K562 (cell line): ENCODE measurements around the gene IDH1. TPM values are rescaled to one million over a fixed set of nuclear protein-coding genes. Genes with fewer than 3 reads are reported as not detected.

ENCODE experiments used
- ATAC-seq: fragments of 200-7000 bp; cut with Tn5 transposase; 3 replicates; pipeline ENCODE4 v1.9.1; 2020; ENCODE audit warnings: moderate library complexity
- BruUV-seq: library from RNA; stranded (reverse); fragments of 400-500 nt; replicated peaks from 2 replicates; lab custom pipeline; 2021; lab: Mats Ljungman, UMichigan
- CTCF ChIA-PET: fragments of 300-600 bp; formaldehyde crosslinking; extraction: SDS; loops from one replicate; lab custom pipeline; 2021; ENCODE audit warnings: low intra/inter-chr PET ratio; lab: Yijun Ruan, JAX
- POLR2A ChIA-PET: fragments of 300-600, 350-650 bp; sonication (Branson Sonifier 250); formaldehyde crosslinking; extraction: SDS; loops from one replicate; lab custom pipeline; 2021; ENCODE audit warnings: antibody characterized with exemption, inconsistent platforms; lab: Yijun Ruan, JAX
- DNase-seq, 4 experiments: peaks; one replicate each; pipeline versions ENCODE4 v3.0.0 to v3.0.0-alpha.2; 2011 to 2018; ENCODE audit warnings: low spot score in 3 of 4, mixed read lengths in 3 of 4; ENCODE audit errors: extremely low read depth in 1 of 4
- FAIRE-seq: peaks from 2 replicates; lab custom pipeline; 2011; peaks lifted over from hg19 to GRCh38; lab: Jason Lieb, UNC
- H2AFZ ChIP-seq: 2 replicates; pipeline ENCODE4 v1.6.0; 2011; ENCODE audit warnings: low read depth, low read length, control low read depth, inconsistent platforms
- H3K27ac ChIP-seq: fragments of 200-600 bp; 3 replicates; pipeline ENCODE4 v1.8.0; 2011; ENCODE audit warnings: low read depth, mild to moderate bottlenecking, control low read depth, inconsistent platforms, low read length, moderate library complexity, mixed read lengths; ENCODE audit errors: extremely low read depth
- H3K27me3 ChIP-seq, 2 experiments: fragments of 300-600 bp in 1 of 2; 2 replicates in 1 of 2; 3 replicates in 1 of 2; pipeline versions ENCODE4 v1.6.0 to v1.8.0; 2011; ENCODE audit warnings: inconsistent platforms in 2 of 2, low read length in 2 of 2, mild to moderate bottlenecking in 1 of 2, mixed read lengths in 1 of 2, moderate library complexity in 1 of 2; ENCODE audit not compliant: control insufficient read depth in 2 of 2, insufficient read depth in 2 of 2
- H3K36me3 ChIP-seq: fragments of 300-600 bp; 3 replicates; pipeline ENCODE4 v1.8.0; 2011; ENCODE audit warnings: mild to moderate bottlenecking, low read length, inconsistent platforms; ENCODE audit not compliant: control insufficient read depth, insufficient read depth
- H3K4me1 ChIP-seq, 2 experiments: fragments of 200-600 bp in 1 of 2; replicated peaks in 1 of 2; 2 replicates in 1 of 2; 3 replicates in 1 of 2; pipeline versions ENCODE4 v1.5.1 to v1.8.0; 2011; ENCODE audit warnings: inconsistent platforms in 2 of 2, low read length in 2 of 2, mild to moderate bottlenecking in 1 of 2, mixed read lengths in 1 of 2, moderate library complexity in 1 of 2; ENCODE audit not compliant: control insufficient read depth in 2 of 2, insufficient read depth in 2 of 2
- H3K4me2 ChIP-seq: 2 replicates; pipeline ENCODE4 v1.6.1; 2011; ENCODE audit warnings: low read length, control low read depth, inconsistent platforms, mixed read lengths; ENCODE audit not compliant: insufficient read depth
- H3K4me3 ChIP-seq: fragments of 200-600 bp; sonication (generic), shearing (Covaris generic); 2 replicates; pipeline ENCODE4 v1.5.1; 2016; ENCODE audit warnings: control low read depth, inconsistent platforms
- H3K79me2 ChIP-seq: fragments of 200-600 bp; 3 replicates; pipeline ENCODE4 v1.8.0; 2011; ENCODE audit warnings: low read length, inconsistent platforms; ENCODE audit not compliant: control insufficient read depth, insufficient read depth
- H3K9ac ChIP-seq, 2 experiments: 2 replicates each; pipeline versions ENCODE4 v1.6.0 to v1.6.1; 2011; ENCODE audit warnings: low read depth in 2 of 2, low read length in 2 of 2, control low read depth in 1 of 2, inconsistent platforms in 1 of 2, mild to moderate bottlenecking in 1 of 2, mixed read lengths in 1 of 2; ENCODE audit not compliant: insufficient read depth in 1 of 2
- H3K9me1 ChIP-seq: one replicate; pipeline ENCODE4 v1.6.0; 2011; ENCODE audit warnings: inconsistent platforms, mild to moderate bottlenecking, low read length, moderate library complexity; ENCODE audit not compliant: control insufficient read depth, insufficient read depth
- H3K9me3 ChIP-seq: replicated peaks from 2 replicates; pipeline ENCODE4 v1.5.1; 2011; ENCODE audit warnings: low read depth, low read length, inconsistent platforms; ENCODE audit not compliant: control insufficient read depth, insufficient read depth
- H4K20me1 ChIP-seq: replicated peaks from 2 replicates; pipeline ENCODE4 v1.6.1; 2011; ENCODE audit warnings: low read length, inconsistent platforms, mixed read lengths; ENCODE audit not compliant: control insufficient read depth, insufficient read depth
- ATF1 ChIP-seq, 2 experiments: fragments of 450-650 bp in 1 of 2; IDR thresholded peaks; 2 replicates each; pipeline ENCODE4 v1.6.1; 2016; ENCODE audit warnings: missing compliant biosample characterization in 1 of 2, missing genetic modification characterization in 1 of 2
- HMG20A ChIP-seq: fragments of 450-650 bp; formaldehyde crosslinking; conservative IDR thresholded peaks from 2 replicates; pipeline ENCODE4 v1.4.0; 2020; ENCODE audit warnings: mild to moderate bottlenecking, mixed read lengths
- HNRNPUL1 ChIP-seq: fragments of 200-400 bp; formaldehyde crosslinking; IDR thresholded peaks from 2 replicates; pipeline ENCODE4 v1.6.1; 2017; ENCODE audit warnings: low read length
- L3MBTL2 ChIP-seq: fragments of 450-650 bp; IDR thresholded peaks from 2 replicates; pipeline ENCODE4 v1.6.1; 2016; ENCODE audit warnings: mild to moderate bottlenecking, moderate library complexity
- MEF2D ChIP-seq: conservative IDR thresholded peaks from 2 replicates; pipeline ENCODE4 v1.6.1; 2016; ENCODE audit warnings: low read depth, missing genetic modification characterization, missing compliant biosample characterization
- NELFE ChIP-seq: IDR thresholded peaks from 2 replicates; pipeline ENCODE4 v1.6.1; 2011; ENCODE audit warnings: mild to moderate bottlenecking; ENCODE audit not compliant: insufficient read depth, insufficient read length
- NR1H2 ChIP-seq: sonication (generic); formaldehyde crosslinking; IDR thresholded peaks from 2 replicates; pipeline ENCODE4 v1.4.0; 2020; ENCODE audit warnings: mild to moderate bottlenecking, missing genetic modification reagents
- SIX5 ChIP-seq, 2 experiments: IDR thresholded peaks; 2 replicates each; pipeline ENCODE4 v1.6.1; 2011; ENCODE audit warnings: low read length in 2 of 2, borderline replicate concordance in 1 of 2, low read depth in 1 of 2, mild to moderate bottlenecking in 1 of 2, moderate library complexity in 1 of 2; ENCODE audit not compliant: insufficient read depth in 1 of 2
- ZKSCAN8 ChIP-seq: fragments of 200-800 bp; sonication (Bioruptor generic); IDR thresholded peaks from 2 replicates; pipeline ENCODE4 v1.6.1; 2016; ENCODE audit warnings: missing genetic modification characterization, missing compliant biosample characterization
- ZNF140 ChIP-seq: fragments of 250-450 bp; sonication (Bioruptor Pico); IDR thresholded peaks from 2 replicates; pipeline ENCODE4 v1.8.0; 2021; ENCODE audit warnings: moderate library complexity, mild to moderate bottlenecking, inconsistent platforms
- ZNF282 ChIP-seq: sonication (generic); formaldehyde crosslinking; IDR thresholded peaks from 2 replicates; pipeline ENCODE4 v1.8.1; 2023; ENCODE audit warnings: missing genetic modification reagents
- WGBS: fragments of 100-300 bp; shearing (Covaris generic); methylation state at CpG from one replicate; pipeline ENCODE4 v1.1.6; 2016; ENCODE audit warnings: low coverage, mixed read lengths; ENCODE audit not compliant: insufficient coverage; ENCODE audit errors: missing lambda C conversion rate; 5-methylcytosine and 5-hydroxymethylcytosine counted together
- in situ Hi-C: fragments of 300-500 bp; cut with MboI; formaldehyde crosslinking; loops from 4 replicates; pipeline ENCODE4 v1.15.0; 2018; ENCODE audit warnings: inconsistent platforms, mixed read lengths
- intact Hi-C: fragments of 100-400 bp; cut with micrococcal nuclease; formaldehyde crosslinking; loops from 2 replicates; pipeline ENCODE4 v1.14.2; 2022
- polyA plus RNA-seq, 8 experiments: library from polyadenylated mRNA; depleted of rRNA in 4 of 8; stranded (reverse) in 5 of 8; unstranded in 3 of 8; fragments of >200 nt; fragmentation: Nextera tagmentation in 2 of 8; fragmentation: Illumina TruSeq in 1 of 8; extraction: Ambion mirVana in 2 of 8; extraction: Trizol in 1 of 8; gene quantifications; 2 replicates each; pipeline versions ENCODE4 v1.2.1 to v1.2.3, GENCODE V29; 2011 to 2014; ENCODE audit warnings: inconsistent platforms in 1 of 8, missing spikeins in 1 of 8
- total RNA-seq, 7 experiments: library from RNA; depleted of rRNA in 6 of 7; stranded (reverse); fragments of >200 nt in 6 of 7; fragmentation: Illumina TruSeq in 2 of 7; extraction: Trizol in 2 of 7; gene quantifications; 2 replicates each; pipeline versions ENCODE4 v1.2.1 to v1.2.3, GENCODE V29; 2011 to 2021; ENCODE audit warnings: low replicate concordance in 1 of 7
- TF ChIP-seq, protein P1 (sequence below): fragments of 450-650 bp; IDR thresholded peaks from 2 replicates; pipeline ENCODE4 v1.6.1; 2017; ENCODE audit warnings: antibody characterized with exemption
- TF ChIP-seq, protein P2 (sequence below): IDR thresholded peaks from 3 replicates; pipeline ENCODE4 v1.6.1; 2011; ENCODE audit warnings: borderline replicate concordance, mild to moderate bottlenecking; ENCODE audit not compliant: insufficient read length, insufficient read depth
- TF ChIP-seq, protein P3 (sequence below): fragments of 450-650 bp; formaldehyde crosslinking; IDR thresholded peaks from 2 replicates; pipeline ENCODE4 v1.4.0; 2022; ENCODE audit warnings: missing genetic modification characterization

The IDH1 gene
- total and polyA plus RNA-seq, 9 of the 15 experiments (the other 6 are each of a cell fraction or from before 2014, with no cell fraction given): 61.9 to 194 (median 101) TPM

DNA sequence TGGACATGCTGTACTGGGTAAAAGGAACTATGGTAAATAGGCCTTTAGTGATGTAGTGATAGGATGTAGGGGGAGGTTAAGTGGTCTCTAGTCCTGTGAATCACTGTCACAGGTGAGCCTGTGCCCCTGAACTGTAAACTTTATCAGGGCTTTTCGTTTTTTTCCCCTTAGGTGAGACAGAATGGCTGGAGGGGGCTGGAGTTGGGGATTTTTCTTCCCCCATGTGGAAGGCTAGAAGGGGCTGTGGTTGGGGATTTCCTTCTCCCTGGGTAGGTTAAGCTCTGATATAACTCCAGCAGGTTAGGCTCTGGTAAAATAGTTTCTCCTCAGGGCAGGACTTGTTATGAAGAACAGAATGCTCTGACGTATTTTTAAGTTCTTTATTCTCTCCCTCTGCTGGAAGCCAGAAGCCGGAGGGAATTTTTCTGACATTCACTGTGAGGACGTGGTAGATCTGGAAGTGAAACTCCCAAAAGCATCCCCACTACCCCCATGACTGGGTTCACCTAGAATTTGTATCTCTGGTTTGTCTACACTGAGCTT lies 39.7 kb upstream of the IDH1 start:
- FAIRE-seq: peak; percentile 35
- BruUV-seq: no TSS peak
- Histone ChIP-seq H3K9me1 (no peaks in the 10 kb centered on the region), H2AFZ (no peak overlapping the region), H3K9me3 (no peaks in the 10 kb centered on the region), H3K27me3 (no peaks in the 10 kb centered on the region), H3K79me2 (peaks cover 26% of the 10 kb centered on the region), H3K4me2 (no peak overlapping the region), H3K9ac (no peak overlapping the region), H3K36me3 (peaks cover 60% of the 10 kb centered on the region), H3K4me3 (no peak overlapping the region), H3K4me1 (peaks cover 3 to 7% of the 10 kb centered on the region in 2 experiments; a peak in 3 of 5 replicates), H3K27ac (no peak overlapping the region), H4K20me1 (no peaks in the 10 kb centered on the region)
- peak; percentile 45 for ATAC-seq
- DNase-seq: no peak
- no peak for TF ChIP-seq NR1H2
- no peak for TF ChIP-seq ZKSCAN8 (CRISPR knock-in tag)
- TF ChIP-seq, protein P1, sequence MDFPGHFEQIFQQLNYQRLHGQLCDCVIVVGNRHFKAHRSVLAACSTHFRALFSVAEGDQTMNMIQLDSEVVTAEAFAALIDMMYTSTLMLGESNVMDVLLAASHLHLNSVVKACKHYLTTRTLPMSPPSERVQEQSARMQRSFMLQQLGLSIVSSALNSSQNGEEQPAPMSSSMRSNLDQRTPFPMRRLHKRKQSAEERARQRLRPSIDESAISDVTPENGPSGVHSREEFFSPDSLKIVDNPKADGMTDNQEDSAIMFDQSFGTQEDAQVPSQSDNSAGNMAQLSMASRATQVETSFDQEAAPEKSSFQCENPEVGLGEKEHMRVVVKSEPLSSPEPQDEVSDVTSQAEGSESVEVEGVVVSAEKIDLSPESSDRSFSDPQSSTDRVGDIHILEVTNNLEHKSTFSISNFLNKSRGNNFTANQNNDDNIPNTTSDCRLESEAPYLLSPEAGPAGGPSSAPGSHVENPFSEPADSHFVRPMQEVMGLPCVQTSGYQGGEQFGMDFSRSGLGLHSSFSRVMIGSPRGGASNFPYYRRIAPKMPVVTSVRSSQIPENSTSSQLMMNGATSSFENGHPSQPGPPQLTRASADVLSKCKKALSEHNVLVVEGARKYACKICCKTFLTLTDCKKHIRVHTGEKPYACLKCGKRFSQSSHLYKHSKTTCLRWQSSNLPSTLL: no peak
- TF ChIP-seq L3MBTL2: no peak
- TF ChIP-seq ATF1 (CRISPR knock-in tag; IDR thresholded peaks at IDR 0.05): no peak
- no peak for TF ChIP-seq ATF1 (tag; IDR thresholded peaks at IDR 0.05)
- TF ChIP-seq HMG20A (CRISPR knock-in tag): no peak
- no peak for TF ChIP-seq HNRNPUL1
- TF ChIP-seq, protein P2, sequence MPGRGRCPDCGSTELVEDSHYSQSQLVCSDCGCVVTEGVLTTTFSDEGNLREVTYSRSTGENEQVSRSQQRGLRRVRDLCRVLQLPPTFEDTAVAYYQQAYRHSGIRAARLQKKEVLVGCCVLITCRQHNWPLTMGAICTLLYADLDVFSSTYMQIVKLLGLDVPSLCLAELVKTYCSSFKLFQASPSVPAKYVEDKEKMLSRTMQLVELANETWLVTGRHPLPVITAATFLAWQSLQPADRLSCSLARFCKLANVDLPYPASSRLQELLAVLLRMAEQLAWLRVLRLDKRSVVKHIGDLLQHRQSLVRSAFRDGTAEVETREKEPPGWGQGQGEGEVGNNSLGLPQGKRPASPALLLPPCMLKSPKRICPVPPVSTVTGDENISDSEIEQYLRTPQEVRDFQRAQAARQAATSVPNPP: no peak
- TF ChIP-seq NELFE: no peak
- TF ChIP-seq, protein P3, sequence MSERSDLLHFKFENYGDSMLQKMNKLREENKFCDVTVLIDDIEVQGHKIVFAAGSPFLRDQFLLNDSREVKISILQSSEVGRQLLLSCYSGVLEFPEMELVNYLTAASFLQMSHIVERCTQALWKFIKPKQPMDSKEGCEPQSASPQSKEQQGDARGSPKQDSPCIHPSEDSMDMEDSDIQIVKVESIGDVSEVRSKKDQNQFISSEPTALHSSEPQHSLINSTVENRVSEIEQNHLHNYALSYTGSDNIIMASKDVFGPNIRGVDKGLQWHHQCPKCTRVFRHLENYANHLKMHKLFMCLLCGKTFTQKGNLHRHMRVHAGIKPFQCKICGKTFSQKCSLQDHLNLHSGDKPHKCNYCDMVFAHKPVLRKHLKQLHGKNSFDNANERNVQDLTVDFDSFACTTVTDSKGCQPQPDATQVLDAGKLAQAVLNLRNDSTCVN: no peak
- TF ChIP-seq MEF2D (tag): no peak
- no peak for TF ChIP-seq ZNF140 (CRISPR knock-in tag)
- TF ChIP-seq SIX5 (IDR thresholded peaks at IDR 0.05; ENCODE audit: borderline replicate concordance in 1 of 2, insufficient read depth in 1 of 2, low read depth in 1 of 2, low read length in 2 of 2): no peak
- TF ChIP-seq ZNF282 (CRISPR knock-in tag): no peak
- ChIA-PET CTCF (no interaction called here), POLR2A (no interaction called here)
- in situ Hi-C loops: no loop called here
- intact Hi-C loops: no loop called here
- 61% methylated on average over 4 of the region's 4 CpGs for WGBS
